ENCODE results near the gene ELF5. TPM values are rescaled to one million over a fixed set of nuclear protein-coding genes. Genes with fewer than 3 reads are reported as not detected.

Gene ELF5
- total RNA-seq, 2 donors from 2014 or later = 0.18 to 2.7 TPM

DNA sequence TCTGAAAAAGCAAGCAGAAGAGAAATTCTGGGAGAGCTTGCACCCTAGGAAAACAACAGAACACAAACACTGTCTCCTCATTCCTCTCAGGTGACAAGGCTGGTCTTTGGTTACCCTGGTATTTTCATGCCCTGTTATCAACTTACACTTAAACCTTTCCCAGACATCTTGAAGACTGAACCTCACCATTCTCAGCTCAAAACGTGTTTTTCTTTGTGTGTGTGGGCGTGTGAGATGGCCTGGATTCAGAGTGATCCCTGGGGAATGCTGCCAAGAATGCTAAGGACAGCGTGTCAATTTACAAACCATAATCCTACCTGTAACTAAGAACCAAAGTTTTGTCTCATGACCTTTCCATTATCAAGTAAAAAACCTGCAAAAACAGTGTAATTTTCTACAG lies 33.3 kb downstream of the ELF5 start:
- H3K9me3 ChIP-seq = no peaks in the 10 kb centered on the region
- no peaks in the 10 kb centered on the region for H3K36me3 ChIP-seq
- H3K4me1 ChIP-seq (replicated peaks) = peaks cover 9% of the 10 kb centered on the region
- no peak overlapping the region for H3K27ac ChIP-seq
- WGBS = 12% methylated on average over 3 of the region's 3 CpGs
- DNase-seq (ENCODE audit: low spot score) = peak; percentile 30
- H3K27me3 ChIP-seq (replicated peaks; ENCODE audit: insufficient read depth) = no peaks in the 10 kb centered on the region
- intact Hi-C loops (cut with DNase I) = no loop called here
- TF ChIP-seq POLR2AphosphoS5 (IDR thresholded peaks at IDR 0.05) = peak; percentile 21
- TF ChIP-seq, protein P1, sequence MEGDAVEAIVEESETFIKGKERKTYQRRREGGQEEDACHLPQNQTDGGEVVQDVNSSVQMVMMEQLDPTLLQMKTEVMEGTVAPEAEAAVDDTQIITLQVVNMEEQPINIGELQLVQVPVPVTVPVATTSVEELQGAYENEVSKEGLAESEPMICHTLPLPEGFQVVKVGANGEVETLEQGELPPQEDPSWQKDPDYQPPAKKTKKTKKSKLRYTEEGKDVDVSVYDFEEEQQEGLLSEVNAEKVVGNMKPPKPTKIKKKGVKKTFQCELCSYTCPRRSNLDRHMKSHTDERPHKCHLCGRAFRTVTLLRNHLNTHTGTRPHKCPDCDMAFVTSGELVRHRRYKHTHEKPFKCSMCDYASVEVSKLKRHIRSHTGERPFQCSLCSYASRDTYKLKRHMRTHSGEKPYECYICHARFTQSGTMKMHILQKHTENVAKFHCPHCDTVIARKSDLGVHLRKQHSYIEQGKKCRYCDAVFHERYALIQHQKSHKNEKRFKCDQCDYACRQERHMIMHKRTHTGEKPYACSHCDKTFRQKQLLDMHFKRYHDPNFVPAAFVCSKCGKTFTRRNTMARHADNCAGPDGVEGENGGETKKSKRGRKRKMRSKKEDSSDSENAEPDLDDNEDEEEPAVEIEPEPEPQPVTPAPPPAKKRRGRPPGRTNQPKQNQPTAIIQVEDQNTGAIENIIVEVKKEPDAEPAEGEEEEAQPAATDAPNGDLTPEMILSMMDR (IDR thresholded peaks at IDR 0.05) = no peak
- no peak overlapping the region for H3K4me3 ChIP-seq

DNA sequence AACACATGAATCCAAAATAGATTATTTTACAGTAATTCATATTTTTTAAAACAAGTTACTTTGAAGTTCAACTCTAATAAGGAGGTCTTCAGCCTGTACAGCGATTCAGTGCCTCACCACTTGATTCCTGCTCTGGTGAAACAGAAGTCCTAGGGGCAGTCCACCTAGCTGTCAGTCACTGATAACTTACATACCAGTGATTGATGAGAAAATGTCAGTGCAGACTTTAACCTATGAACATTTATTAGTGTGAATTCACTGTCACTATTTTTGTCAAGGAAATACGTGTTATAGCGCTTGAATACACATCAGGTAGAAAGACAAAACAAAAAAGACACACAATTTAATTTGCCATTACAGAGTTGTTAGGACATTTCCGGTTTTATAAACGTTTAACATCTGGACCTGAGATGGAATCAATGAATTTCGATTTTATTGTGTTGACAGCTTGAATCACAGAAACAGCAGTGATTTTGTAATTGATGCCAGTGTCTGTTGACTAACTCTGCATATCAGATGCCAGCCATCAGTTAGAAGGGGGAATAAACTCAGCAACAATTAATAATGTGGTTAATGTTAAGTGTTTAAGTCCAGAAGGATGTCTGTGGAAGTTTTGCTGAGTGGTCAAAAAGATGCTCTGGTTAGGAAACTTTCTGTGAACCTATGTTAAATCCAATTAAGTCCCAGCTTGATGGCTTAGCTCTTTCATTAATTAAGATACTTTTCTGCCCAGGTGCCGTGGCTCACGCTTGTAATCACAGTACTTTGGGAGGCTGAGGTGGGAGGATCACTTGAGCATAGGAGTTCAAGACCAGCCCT lies 34.5 kb downstream of the ELF5 start:
- H3K9me3 ChIP-seq = no peaks in the 10 kb centered on the region
- intact Hi-C loops (cut with DNase I) = no loop called here
- H3K27ac ChIP-seq = no peak overlapping the region
- H3K27me3 ChIP-seq (replicated peaks; ENCODE audit: insufficient read depth) = no peaks in the 10 kb centered on the region
- TF ChIP-seq POLR2A (IDR thresholded peaks at IDR 0.05) (no peak), POLR2AphosphoS5 (IDR thresholded peaks at IDR 0.05) (no peak)
- TF ChIP-seq, protein P1 (IDR thresholded peaks at IDR 0.05) = no peak
- no peaks in the 10 kb centered on the region for H3K36me3 ChIP-seq
- WGBS = 66% methylated on average over 8 of the region's 8 CpGs
- DNase-seq (ENCODE audit: low spot score) = no peak
- no peak overlapping the region for H3K4me3 ChIP-seq
- H3K4me1 ChIP-seq (replicated peaks) = peaks cover 9% of the 10 kb centered on the region

DNA sequence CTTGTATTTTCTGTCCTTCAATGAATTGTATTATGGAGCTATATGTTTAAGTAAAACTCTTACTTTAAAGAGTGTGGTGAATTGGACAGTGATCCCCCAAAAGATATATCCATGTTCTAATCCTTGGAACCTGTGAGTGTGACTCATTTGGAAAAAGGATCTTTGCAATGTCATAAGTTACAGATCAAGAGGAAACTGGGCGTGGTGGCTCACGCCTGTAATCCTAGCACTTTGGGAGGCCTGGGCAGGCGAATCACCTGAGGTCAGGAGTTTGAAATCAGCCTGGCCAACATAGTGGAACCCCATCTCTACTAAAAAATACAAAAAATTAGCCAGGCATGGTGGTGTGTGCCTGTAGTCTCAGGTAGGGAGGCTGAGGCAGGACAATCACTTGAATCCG lies 36.7 kb downstream of the ELF5 start:
- 88% methylated on average over 4 of the region's 4 CpGs for WGBS
- Histone ChIP-seq H3K27ac (no peak overlapping the region), H3K9me3 (no peaks in the 10 kb centered on the region), H3K27me3 (replicated peaks; ENCODE audit: insufficient read depth) (no peaks in the 10 kb centered on the region), H3K4me1 (replicated peaks) (peaks cover 9% of the 10 kb centered on the region), H3K4me3 (no peak overlapping the region), H3K36me3 (no peaks in the 10 kb centered on the region)
- TF ChIP-seq POLR2AphosphoS5 (IDR thresholded peaks at IDR 0.05) = no peak
- no peak for TF ChIP-seq POLR2A (IDR thresholded peaks at IDR 0.05)
- TF ChIP-seq, protein P1 (IDR thresholded peaks at IDR 0.05) = no peak
- intact Hi-C loops (cut with DNase I) = no loop called here
- no peak for DNase-seq (ENCODE audit: low spot score)

DNA sequence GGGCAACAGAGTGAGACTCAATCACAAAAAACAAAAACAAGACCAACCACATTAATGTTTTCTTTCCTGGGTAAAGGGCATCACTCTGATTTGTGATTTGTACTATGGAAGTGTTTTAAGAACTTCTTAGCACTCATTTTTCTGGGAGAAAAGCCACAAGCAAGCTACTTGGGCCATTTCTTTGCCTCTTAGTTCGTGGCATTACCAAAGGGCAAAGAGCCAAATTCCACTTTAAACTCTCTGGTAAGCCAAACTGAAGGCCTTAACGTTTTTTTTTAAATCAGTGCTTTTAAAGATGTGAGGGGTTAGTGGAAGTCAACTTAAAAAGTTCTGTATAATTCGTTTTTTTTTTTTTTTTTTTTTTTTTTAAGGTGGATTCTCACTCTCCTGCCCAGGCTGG lies 37.9 kb downstream of the ELF5 start:
- TF ChIP-seq, protein P1 (IDR thresholded peaks at IDR 0.05) = no peak
- no peak for TF ChIP-seq POLR2AphosphoS5 (IDR thresholded peaks at IDR 0.05)
- no peak for TF ChIP-seq POLR2A (IDR thresholded peaks at IDR 0.05)
- no peaks in the 10 kb centered on the region for H3K9me3 ChIP-seq
- H3K27ac ChIP-seq = no peak overlapping the region
- H3K36me3 ChIP-seq = no peaks in the 10 kb centered on the region
- intact Hi-C loops (cut with DNase I) = no loop called here
- H3K27me3 ChIP-seq (replicated peaks; ENCODE audit: insufficient read depth) = no peaks in the 10 kb centered on the region
- H3K4me3 ChIP-seq = no peak overlapping the region
- WGBS = 36% methylated on average over 3 of the region's 3 CpGs
- DNase-seq (ENCODE audit: low spot score) = no peak
- H3K4me1 ChIP-seq (replicated peaks) = peaks cover 5% of the 10 kb centered on the region

DNA sequence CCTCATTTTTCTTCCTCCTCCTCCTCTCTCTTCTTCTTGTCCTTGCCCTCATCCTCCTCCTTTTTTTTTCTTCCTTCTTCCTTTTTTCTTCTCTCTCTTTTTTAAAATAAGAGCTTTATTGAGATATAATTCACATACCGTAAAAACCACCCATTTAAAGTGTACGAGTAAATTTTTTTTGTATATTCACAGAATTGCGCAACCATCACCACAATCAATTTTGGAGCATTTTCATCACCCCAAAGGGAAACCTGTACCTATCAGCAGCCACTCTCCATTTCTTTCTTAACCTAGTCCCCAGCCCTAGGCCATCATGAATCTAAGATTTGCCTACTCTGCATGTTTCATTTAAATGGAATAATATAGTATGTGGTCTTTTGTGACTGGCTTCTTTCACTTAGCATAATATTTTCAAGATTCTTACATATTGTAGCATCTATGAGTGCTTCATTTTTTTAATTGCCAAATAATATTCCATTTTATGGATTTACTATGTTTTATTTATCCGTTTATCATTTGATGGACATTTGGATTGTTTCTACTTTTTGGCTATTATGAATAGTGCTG lies 39.9 kb downstream of the ELF5 start:
- no peaks in the 10 kb centered on the region for H3K9me3 ChIP-seq
- no peak overlapping the region for H3K4me3 ChIP-seq
- H3K4me1 ChIP-seq (replicated peaks) = no peaks in the 10 kb centered on the region
- DNase-seq (ENCODE audit: low spot score) = no peak
- H3K36me3 ChIP-seq = no peaks in the 10 kb centered on the region
- no peaks in the 10 kb centered on the region for H3K27me3 ChIP-seq (replicated peaks; ENCODE audit: insufficient read depth)
- no peak for TF ChIP-seq POLR2AphosphoS5 (IDR thresholded peaks at IDR 0.05)
- TF ChIP-seq POLR2A (IDR thresholded peaks at IDR 0.05) = no peak
- TF ChIP-seq, protein P1 (IDR thresholded peaks at IDR 0.05) = no peak
- H3K27ac ChIP-seq = no peak overlapping the region
- 94% methylated on average over 4 of the region's 4 CpGs for WGBS
- intact Hi-C loops (cut with DNase I) = no loop called here

Data from prostate gland (tissue), 2 donors.